ENCODE data around the gene COL1A2.
A peak's percentile ranks its signal among the peaks of the same experiment; 100 is the strongest.

The COL1A2 gene

DNA sequence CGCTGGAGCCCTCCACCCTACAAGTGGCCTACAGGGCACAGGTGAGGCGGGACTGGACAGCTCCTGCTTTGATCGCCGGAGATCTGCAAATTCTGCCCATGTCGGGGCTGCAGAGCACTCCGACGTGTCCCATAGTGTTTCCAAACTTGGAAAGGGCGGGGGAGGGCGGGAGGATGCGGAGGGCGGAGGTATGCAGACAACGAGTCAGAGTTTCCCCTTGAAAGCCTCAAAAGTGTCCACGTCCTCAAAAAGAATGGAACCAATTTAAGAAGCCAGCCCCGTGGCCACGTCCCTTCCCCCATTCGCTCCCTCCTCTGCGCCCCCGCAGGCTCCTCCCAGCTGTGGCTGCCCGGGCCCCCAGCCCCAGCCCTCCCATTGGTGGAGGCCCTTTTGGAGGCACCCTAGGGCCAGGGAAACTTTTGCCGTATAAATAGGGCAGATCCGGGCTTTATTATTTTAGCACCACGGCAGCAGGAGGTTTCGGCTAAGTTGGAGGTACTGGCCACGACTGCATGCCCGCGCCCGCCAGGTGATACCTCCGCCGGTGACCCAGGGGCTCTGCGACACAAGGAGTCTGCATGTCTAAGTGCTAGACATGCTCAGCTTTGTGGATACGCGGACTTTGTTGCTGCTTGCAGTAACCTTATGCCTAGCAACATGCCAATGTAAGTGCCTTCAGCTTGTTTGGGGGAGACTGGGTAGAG lies at the start of gene COL1A2:
Gene COL1A2 (plus strand): TSS at position 459 of the 704 bp plus-strand sequence. CDS start 137 bp downstream, at position 596.
- DNase-seq (ENCODE audit: low spot score): peak; percentile 96

GRCh38 chr7:94345907-94346306 lies 48.8 kb upstream of the COL1A2 start:
- DNase-seq (ENCODE audit: low spot score): no peak

GRCh38 chr7:94348142-94348541 lies 46.6 kb upstream of the COL1A2 start:
- DNase-seq (ENCODE audit: low spot score): peak; percentile 89

DNA sequence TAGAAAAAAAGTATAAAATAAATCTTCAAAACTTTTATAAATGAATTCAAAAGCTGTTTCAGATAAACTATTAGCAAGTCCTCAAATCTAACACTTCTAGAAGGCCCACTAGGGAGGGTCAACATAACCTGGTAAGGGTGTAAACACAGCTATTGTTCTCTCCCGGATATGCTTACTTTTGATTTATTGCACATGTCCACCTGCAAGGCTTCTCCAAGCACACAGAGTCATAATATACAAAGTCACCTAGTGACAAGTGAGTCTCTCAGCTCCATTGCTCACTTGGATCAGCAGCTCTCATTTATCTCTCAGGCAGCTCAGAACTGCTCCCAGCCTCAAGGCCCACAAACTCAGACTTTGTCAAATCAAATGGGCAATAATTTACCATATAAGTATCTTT lies 44.0 kb upstream of the COL1A2 start:
- DNase-seq (ENCODE audit: low spot score): no peak

DNA sequence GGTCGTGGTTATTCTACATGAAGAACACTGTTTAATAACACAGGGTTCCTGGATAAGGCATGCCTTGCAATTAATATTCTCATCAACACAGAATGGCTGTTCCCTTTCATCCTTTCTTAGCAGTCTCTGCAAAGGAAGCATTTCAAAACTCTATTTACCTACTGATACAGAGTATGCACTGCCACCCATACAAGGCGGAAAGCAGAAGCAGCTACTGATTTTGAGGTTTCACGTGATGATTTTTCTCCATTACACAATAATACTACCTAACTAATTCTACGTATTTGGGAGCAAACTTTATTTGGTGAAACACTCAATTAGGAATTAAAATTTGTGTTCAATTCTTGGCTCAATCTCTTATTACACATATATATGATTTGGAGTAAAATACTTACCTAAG lies 43.0 kb upstream of the COL1A2 start:
- DNase-seq (ENCODE audit: low spot score): no peak

GRCh38 chr7:94352887-94353286 lies 41.8 kb upstream of the COL1A2 start:
- no peak for DNase-seq (ENCODE audit: low spot score)

DNA sequence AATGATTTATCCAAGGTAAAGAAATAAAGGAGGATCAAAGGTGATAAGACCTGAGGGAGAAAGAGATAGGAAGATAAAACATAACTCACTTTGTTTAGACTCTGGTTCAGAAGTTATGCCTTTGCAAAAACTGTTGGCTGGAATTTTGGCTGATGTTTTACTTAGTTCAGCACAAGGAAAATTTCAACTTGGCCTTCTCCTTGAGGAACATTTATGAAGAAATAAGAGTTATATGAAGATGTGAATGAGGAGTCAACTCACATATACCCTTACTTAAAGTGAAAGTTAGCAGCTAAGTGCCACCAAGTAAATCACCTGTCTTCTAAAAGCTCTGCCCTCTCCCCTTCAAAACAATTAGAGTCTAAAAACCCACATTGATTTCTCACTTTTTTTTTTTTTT lies 39.7 kb upstream of the COL1A2 start:
- no peak for DNase-seq (ENCODE audit: low spot score)

DNA sequence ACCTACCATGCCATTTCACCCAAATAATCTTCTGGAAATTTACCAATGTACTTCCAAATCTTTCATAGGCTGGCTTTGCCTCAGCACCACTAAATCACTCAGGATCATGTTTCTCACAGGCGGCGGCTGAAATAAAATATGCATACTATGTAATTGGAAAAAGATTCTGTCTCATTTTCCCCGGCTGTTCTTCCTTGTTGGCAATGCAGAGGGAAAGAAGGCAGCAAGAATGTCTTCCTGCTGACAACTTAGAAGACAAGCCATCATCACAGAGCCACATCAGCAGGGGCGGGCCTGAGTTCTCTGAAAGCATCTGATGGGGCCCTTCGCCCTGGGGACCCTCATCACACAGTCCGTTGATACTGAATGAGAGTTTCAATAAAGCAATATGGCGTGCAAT lies 39.2 kb upstream of the COL1A2 start:
- DNase-seq (ENCODE audit: low spot score): peak; percentile 41

DNA sequence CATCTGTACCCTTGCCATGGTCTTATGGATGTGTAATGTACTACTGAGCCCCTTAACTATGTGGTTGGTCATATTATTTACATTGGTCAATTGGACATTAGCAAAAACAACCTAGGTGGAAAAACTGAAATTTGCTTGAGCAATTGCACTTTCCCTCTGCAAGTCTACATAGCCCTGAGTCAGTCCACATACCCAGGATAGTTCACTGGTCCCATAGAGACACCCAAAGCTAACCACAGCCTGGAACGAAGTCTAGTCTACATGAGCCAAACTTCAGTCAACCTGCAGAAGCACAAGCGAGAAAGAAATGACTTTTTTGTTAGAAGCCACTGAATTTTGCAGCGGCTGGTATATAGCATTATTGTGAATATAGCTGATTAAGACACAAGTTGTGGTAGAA lies 37.6 kb upstream of the COL1A2 start:
- no peak for DNase-seq (ENCODE audit: low spot score)

GRCh38 chr7:94360926-94361325 lies 33.8 kb upstream of the COL1A2 start:
- no peak for DNase-seq (ENCODE audit: low spot score)

DNA sequence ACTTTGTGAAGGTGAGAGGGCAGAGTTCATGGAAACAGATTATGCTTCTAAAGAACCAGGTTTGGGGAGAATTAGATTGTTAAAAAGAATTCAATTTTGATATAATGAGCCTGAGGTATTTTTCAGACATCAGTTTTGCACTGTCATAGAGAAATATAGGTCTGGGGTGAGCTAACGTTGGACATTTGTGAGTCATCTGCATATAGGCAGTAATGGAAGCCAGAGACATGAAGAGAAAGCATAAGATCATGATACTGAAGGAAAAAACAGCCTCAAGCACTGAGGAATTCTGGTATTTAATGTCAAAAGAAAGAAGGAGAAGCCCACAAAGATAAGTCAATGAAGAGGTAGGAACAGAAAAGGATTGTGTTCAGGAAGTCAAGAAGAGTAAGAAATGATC lies 32.4 kb upstream of the COL1A2 start:
- no peak for DNase-seq (ENCODE audit: low spot score)

DNA sequence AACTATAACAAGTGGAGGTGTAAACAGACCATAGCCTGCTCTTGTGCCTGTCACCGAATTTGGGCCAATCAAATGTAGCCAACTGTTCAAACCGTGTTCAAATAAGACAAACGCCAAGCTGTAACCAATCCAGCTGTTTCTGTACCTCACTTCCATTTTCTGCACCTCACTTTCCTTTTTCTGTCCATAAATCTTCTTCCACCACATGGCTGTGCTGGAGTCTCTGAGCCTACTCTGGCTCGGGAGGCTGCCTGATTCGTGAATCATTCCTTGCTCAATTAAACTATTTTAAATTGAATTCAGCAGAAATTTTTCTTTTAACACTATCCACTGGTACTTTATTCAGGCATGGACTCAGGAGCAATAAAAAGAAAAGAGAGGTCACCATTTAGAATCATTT lies 29.9 kb upstream of the COL1A2 start:
- DNase-seq (ENCODE audit: low spot score): no peak

GRCh38 chr7:94366163-94366562 lies 28.5 kb upstream of the COL1A2 start:
- no peak for DNase-seq (ENCODE audit: low spot score)

DNA sequence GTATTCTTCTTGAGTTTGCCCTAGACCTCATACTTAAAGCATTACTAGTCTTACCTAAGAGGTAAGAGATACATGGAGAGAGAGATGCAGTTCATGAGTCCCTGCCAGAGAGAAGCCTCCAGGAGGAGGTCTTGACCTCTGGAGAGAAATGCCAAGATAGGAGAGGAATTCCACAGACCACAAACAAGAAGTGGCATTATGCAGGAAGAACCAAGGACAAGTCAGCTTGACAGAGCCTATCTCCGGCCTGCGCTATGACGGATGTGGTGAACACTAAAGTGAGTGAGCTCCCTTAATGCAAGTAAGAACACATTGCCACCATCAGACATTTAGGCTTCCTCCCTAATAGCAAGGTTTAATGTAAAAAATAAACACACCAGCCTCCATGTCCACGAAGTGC lies 27.9 kb upstream of the COL1A2 start:
- no peak for DNase-seq (ENCODE audit: low spot score)

GRCh38 chr7:94367949-94368348 lies 26.7 kb upstream of the COL1A2 start:
- DNase-seq (ENCODE audit: low spot score): no peak

GRCh38 chr7:94368371-94368791 lies 26.3 kb upstream of the COL1A2 start:
- DNase-seq (ENCODE audit: low spot score): peak; percentile 68

- peak; percentile 92 for DNase-seq (ENCODE audit: low spot score)
Observed at GRCh38 chr7:94374231-94374630, 20.5 kb upstream of the COL1A2 start.

GRCh38 chr7:94374721-94375566 lies 19.8 kb upstream of the COL1A2 start:
- DNase-seq (ENCODE audit: low spot score): peak; percentile 80

DNA sequence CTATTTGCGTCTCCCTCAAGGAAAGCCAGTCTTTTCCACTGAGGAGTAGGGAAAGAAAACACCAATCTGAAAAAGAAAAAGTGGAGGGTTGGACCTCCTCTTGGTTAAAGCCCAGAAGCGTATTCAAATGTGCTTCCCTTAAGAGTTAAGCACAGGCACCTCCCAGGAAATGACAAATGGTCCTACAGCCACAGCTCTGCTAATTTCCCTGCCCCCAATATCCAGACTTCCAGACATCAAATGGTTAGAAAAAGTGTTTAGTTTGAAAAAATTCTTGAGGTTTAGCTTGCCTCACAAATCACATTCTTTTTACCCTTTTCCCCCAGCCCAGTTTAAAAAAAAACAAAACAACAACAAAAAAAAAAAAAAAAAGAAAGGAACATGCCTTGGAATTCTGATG lies 19.0 kb upstream of the COL1A2 start:
- peak; percentile 77 for DNase-seq (ENCODE audit: low spot score)

DNA sequence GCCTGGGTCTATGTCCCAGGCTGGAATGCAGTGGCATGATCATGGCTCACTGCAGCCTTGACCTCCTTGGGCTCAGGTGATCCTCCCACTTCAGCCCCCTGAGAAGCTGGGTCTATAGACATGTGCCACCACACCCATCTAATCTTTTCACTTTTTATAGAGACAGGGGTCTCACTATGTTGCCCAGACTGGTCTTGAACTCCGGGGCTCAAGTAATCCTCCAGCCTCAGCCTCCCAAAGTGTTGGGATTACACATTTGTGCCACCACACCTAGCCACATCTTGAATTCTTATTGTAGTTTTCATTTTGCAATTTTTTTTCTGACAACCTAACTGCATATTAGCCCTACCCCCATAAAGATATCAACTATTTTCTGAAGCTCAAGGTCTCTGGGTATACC lies 18.4 kb upstream of the COL1A2 start:
- DNase-seq (ENCODE audit: low spot score): no peak

- DNase-seq (ENCODE audit: low spot score): no peak
Observed at GRCh38 chr7:94378356-94378755, 16.3 kb upstream of the COL1A2 start.

DNA sequence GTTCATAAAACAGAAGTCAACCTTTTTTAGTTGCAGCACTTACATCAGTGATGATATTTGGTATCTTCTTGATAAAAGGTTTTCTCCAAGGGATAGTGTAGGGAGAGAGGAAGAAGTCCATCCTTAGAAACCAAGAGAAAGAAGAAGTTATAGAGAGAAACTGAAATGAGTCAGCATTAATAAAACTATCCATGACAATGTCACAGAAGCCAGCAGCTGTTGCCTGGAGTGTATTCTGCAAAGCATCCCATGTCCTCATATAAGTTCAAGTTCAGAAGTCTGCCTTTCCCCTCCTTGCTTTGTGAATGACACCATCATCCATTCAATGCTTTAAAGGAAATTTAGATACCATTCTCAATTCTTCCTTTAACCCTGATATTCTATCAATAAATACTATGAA lies 14.4 kb upstream of the COL1A2 start:
- DNase-seq (ENCODE audit: low spot score): no peak

DNA sequence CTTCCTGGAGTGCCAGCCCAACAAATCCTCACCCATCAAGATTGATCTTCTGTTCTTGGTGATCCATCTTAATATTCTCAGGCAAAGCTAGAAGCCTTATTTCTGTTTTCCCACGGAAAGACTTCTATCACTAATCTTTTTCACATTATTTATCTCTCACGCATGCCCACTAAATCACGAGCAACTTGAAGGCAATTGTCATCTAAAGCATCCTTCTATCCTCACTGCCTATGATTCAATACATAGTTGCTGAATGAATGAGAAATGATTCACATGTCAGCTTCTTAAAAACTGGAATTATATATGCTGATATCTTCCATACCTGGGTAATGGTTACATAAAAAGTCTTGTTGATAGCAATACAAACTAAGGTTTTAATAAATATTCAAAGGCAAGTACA lies 12.6 kb upstream of the COL1A2 start:
- DNase-seq (ENCODE audit: low spot score): peak; percentile 36

Measured in AG08395 (cell line).